HEK293 (cell line): ENCODE data around the gene GALNTL6.

ENCODE experiments used
- CTCF ChIA-PET: fragments of 350-600 bp; formaldehyde crosslinking; extraction: SDS; loops from one replicate; lab custom pipeline; 2021; ENCODE audit warnings: antibody characterized with exemption; lab: Yijun Ruan, JAX
- POLR2A ChIA-PET: fragments of 300-600 bp; formaldehyde crosslinking; extraction: SDS; loops from one replicate; lab custom pipeline; 2020; ENCODE audit warnings: antibody characterized with exemption, inconsistent platforms; lab: Yijun Ruan, JAX
- H3K27ac ChIP-seq: fragments of 200-500 bp; sonication (Bioruptor generic); 2 replicates; pipeline ENCODE4 v1.5.1; 2014; ENCODE audit warnings: low read depth, low read length, control low read depth, inconsistent platforms; ENCODE audit errors: extremely low read depth
- H3K36me3 ChIP-seq, 2 experiments: fragments of 200-500 bp in 1 of 2; sonication (Bioruptor generic) in 1 of 2; 1 replicate in 1 of 2; 2 replicates in 1 of 2; pipeline ENCODE4 v1.5.1; 2014 to 2017; ENCODE audit warnings: inconsistent platforms in 2 of 2, low read length in 2 of 2; ENCODE audit not compliant: control insufficient read depth in 2 of 2, insufficient read depth in 1 of 2
- H3K4me1 ChIP-seq: fragments of 200-500 bp; sonication (Bioruptor generic); 2 replicates; pipeline ENCODE4 v1.5.1; 2014; ENCODE audit warnings: mild to moderate bottlenecking, low read length, inconsistent platforms; ENCODE audit not compliant: control insufficient read depth, insufficient read depth
- H3K4me3 ChIP-seq: 2 replicates; pipeline ENCODE4 v1.5.1; 2011; ENCODE audit warnings: low read depth, mild to moderate bottlenecking, control low read depth, low read length, moderate library complexity
- H3K9me3 ChIP-seq: fragments of 200-500 bp; sonication (Bioruptor generic); 2 replicates; pipeline ENCODE4 v1.5.1; 2014; ENCODE audit warnings: low read depth, low read length, inconsistent platforms; ENCODE audit not compliant: control insufficient read depth, insufficient read depth
- CTCF ChIP-seq: fragments of 450-650 bp; formaldehyde crosslinking; IDR thresholded peaks from 2 replicates; pipeline ENCODE4 v1.5.1; 2016; ENCODE audit warnings: missing biosample characterization, missing genetic modification characterization
- EGR2 ChIP-seq: fragments of 450-650 bp; formaldehyde crosslinking; IDR thresholded peaks from 2 replicates; pipeline ENCODE4 v1.5.1; 2016; ENCODE audit warnings: low read depth, missing biosample characterization, missing genetic modification characterization
- FEZF1 ChIP-seq: fragments of 450-650 bp; formaldehyde crosslinking; IDR thresholded peaks from 2 replicates; pipeline ENCODE4 v1.5.1; 2016; ENCODE audit warnings: missing biosample characterization, missing genetic modification characterization
- GLI4 ChIP-seq: fragments of 450-650 bp; formaldehyde crosslinking; IDR thresholded peaks from 2 replicates; pipeline ENCODE4 v1.5.1; 2016; ENCODE audit warnings: missing biosample characterization, missing genetic modification characterization
- HIC1 ChIP-seq: fragments of 450-650 bp; formaldehyde crosslinking; IDR thresholded peaks from 2 replicates; pipeline ENCODE4 v1.5.1; 2016; ENCODE audit warnings: missing biosample characterization, missing genetic modification characterization
- KLF10 ChIP-seq: fragments of 450-650 bp; IDR thresholded peaks from 2 replicates; pipeline ENCODE4 v1.5.1; 2018; ENCODE audit warnings: missing biosample characterization, mild to moderate bottlenecking, missing genetic modification characterization
- YY1 ChIP-seq: fragments of 450-650 bp; formaldehyde crosslinking; IDR thresholded peaks from 2 replicates; pipeline ENCODE4 v1.5.1; 2018; ENCODE audit warnings: missing biosample characterization, missing genetic modification characterization
- YY2 ChIP-seq: fragments of 450-650 bp; formaldehyde crosslinking; IDR thresholded peaks from 2 replicates; pipeline ENCODE4 v1.5.1; 2016; ENCODE audit warnings: missing biosample characterization, missing genetic modification characterization
- ZBTB8A ChIP-seq: fragments of 450-650 bp; formaldehyde crosslinking; IDR thresholded peaks from 2 replicates; pipeline ENCODE4 v1.5.1; 2016; ENCODE audit warnings: missing biosample characterization, missing genetic modification characterization
- ZNF157 ChIP-seq: fragments of 450-650 bp; formaldehyde crosslinking; IDR thresholded peaks from 2 replicates; pipeline ENCODE4 v1.5.1; 2016; ENCODE audit warnings: missing biosample characterization, missing genetic modification characterization
- ZNF23 ChIP-seq: fragments of 450-650 bp; formaldehyde crosslinking; IDR thresholded peaks from 2 replicates; pipeline ENCODE4 v1.5.1; 2016; ENCODE audit warnings: missing biosample characterization, missing genetic modification characterization, borderline replicate concordance
- ZNF274 ChIP-seq, 2 experiments: fragments of 200-500 bp in 1 of 2; fragments of 450-650 bp in 1 of 2; sonication (Bioruptor generic) in 1 of 2; formaldehyde crosslinking in 1 of 2; IDR thresholded peaks; 2 replicates each; pipeline versions ENCODE4 v1.5.1 to v1.6.1; 2014 to 2016; ENCODE audit warnings: borderline replicate concordance in 1 of 2, inconsistent platforms in 1 of 2, low read length in 1 of 2, missing biosample characterization in 1 of 2, missing genetic modification characterization in 1 of 2
- ZNF324 ChIP-seq: fragments of 450-650 bp; formaldehyde crosslinking; IDR thresholded peaks from 2 replicates; pipeline ENCODE4 v1.5.1; 2016; ENCODE audit warnings: missing biosample characterization, missing genetic modification characterization
- ZNF394 ChIP-seq: fragments of 450-650 bp; formaldehyde crosslinking; IDR thresholded peaks from 2 replicates; pipeline ENCODE4 v1.5.1; 2016; ENCODE audit warnings: missing biosample characterization, missing genetic modification characterization, mild to moderate bottlenecking, moderate library complexity, borderline replicate concordance
- ZNF48 ChIP-seq: fragments of 450-650 bp; formaldehyde crosslinking; IDR thresholded peaks from 2 replicates; pipeline ENCODE4 v1.5.1; 2016; ENCODE audit warnings: missing biosample characterization, missing genetic modification characterization
- ZNF529 ChIP-seq: fragments of 450-650 bp; formaldehyde crosslinking; IDR thresholded peaks from 2 replicates; pipeline ENCODE4 v1.5.1; 2017; ENCODE audit warnings: missing genetic modification characterization, missing biosample characterization; ENCODE audit not compliant: insufficient replicate concordance
- ZNF548 ChIP-seq: fragments of 450-650 bp; formaldehyde crosslinking; IDR thresholded peaks from 2 replicates; pipeline ENCODE4 v1.5.1; 2016; ENCODE audit warnings: missing biosample characterization, missing genetic modification characterization
- ZNF571 ChIP-seq: fragments of 450-650 bp; formaldehyde crosslinking; IDR thresholded peaks from 2 replicates; pipeline ENCODE4 v1.5.0; 2017; ENCODE audit warnings: missing biosample characterization, missing genetic modification characterization
- ZNF623 ChIP-seq: fragments of 450-650 bp; formaldehyde crosslinking; IDR thresholded peaks from 2 replicates; pipeline ENCODE4 v1.5.1; 2016; ENCODE audit warnings: missing biosample characterization, missing genetic modification characterization
- ZNF626 ChIP-seq: fragments of 450-650 bp; sonication (Bioruptor Pico); formaldehyde crosslinking; IDR thresholded peaks from 2 replicates; pipeline ENCODE4 v1.5.1; 2018; ENCODE audit warnings: missing biosample characterization, missing genetic modification characterization, inconsistent platforms
- ZNF660 ChIP-seq: fragments of 450-650 bp; IDR thresholded peaks from 2 replicates; pipeline ENCODE4 v1.5.1; 2018; ENCODE audit warnings: missing biosample characterization, mild to moderate bottlenecking, missing genetic modification characterization
- ZNF747 ChIP-seq: fragments of 450-650 bp; formaldehyde crosslinking; IDR thresholded peaks from 2 replicates; pipeline ENCODE4 v1.5.1; 2016; ENCODE audit warnings: missing biosample characterization, missing genetic modification characterization
- TF ChIP-seq, protein P1 (sequence below): fragments of 450-650 bp; formaldehyde crosslinking; conservative IDR thresholded peaks from 2 replicates; pipeline ENCODE4 v1.5.1; 2016; ENCODE audit warnings: low read depth, missing biosample characterization, missing genetic modification characterization

Gene GALNTL6

DNA sequence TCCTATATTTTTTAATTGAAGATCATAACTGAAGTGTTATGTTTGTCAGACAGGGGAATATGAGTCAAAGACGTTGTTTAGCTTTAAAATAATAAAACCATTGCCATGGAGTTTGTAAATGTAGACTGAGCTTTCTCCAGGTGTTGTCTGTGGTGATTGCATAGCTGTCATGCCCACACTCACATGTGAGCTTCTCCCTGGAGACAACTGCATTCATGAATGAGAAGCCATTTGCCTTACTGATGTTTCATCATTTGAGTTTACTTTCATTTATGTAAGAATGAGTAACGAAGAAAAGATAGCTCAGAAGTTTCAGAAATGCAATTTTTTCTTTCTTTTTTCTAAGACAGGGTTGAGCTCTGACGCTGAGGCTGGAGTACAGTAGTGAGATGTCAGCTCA lies 339.1 kb downstream of the GALNTL6 start (continued):
- TF ChIP-seq, protein P1, sequence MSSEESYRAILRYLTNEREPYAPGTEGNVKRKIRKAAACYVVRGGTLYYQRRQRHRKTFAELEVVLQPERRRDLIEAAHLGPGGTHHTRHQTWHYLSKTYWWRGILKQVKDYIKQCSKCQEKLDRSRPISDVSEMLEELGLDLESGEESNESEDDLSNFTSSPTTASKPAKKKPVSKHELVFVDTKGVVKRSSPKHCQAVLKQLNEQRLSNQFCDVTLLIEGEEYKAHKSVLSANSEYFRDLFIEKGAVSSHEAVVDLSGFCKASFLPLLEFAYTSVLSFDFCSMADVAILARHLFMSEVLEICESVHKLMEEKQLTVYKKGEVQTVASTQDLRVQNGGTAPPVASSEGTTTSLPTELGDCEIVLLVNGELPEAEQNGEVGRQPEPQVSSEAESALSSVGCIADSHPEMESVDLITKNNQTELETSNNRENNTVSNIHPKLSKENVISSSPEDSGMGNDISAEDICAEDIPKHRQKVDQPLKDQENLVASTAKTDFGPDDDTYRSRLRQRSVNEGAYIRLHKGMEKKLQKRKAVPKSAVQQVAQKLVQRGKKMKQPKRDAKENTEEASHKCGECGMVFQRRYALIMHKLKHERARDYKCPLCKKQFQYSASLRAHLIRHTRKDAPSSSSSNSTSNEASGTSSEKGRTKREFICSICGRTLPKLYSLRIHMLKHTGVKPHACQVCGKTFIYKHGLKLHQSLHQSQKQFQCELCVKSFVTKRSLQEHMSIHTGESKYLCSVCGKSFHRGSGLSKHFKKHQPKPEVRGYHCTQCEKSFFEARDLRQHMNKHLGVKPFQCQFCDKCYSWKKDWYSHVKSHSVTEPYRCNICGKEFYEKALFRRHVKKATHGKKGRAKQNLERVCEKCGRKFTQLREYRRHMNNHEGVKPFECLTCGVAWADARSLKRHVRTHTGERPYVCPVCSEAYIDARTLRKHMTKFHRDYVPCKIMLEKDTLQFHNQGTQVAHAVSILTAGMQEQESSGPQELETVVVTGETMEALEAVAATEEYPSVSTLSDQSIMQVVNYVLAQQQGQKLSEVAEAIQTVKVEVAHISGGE (tag by site-specific recombination) = no peak
- no peak for TF ChIP-seq ZNF274 (IDR thresholded peaks at IDR 0.05; ENCODE audit: low read length)
- TF ChIP-seq ZNF274 (tag by site-specific recombination; IDR thresholded peaks at IDR 0.05; ENCODE audit: borderline replicate concordance) = no peak
- TF ChIP-seq YY2 (tag by site-specific recombination) = no peak
- no peak for TF ChIP-seq YY1
- TF ChIP-seq HIC1 (tag by site-specific recombination) = no peak
- no peak for TF ChIP-seq ZNF529 (tag by site-specific recombination)
- no peak for TF ChIP-seq EGR2 (tag by site-specific recombination)
- TF ChIP-seq FEZF1 (tag by site-specific recombination) = no peak
- no peak for TF ChIP-seq ZNF623

DNA sequence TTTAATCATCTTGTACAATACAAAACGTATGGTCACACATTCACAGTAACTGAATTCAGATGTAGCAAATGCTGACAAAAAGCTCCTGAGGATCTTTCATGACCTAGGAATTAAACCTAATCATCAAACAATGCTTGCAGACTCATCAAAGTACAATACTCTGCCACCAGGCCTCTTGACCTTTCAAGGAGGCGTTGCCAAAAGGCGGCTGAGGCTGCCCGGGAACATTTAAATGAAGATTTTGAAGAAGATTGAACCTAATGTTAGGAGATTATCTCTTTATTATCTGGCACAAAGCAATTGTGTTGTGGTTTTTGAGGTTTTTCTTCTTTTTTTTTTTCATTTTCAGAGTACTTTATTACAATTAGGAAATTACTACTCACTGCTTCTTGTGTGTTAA lies 340.5 kb downstream of the GALNTL6 start:
- H3K4me3 ChIP-seq = no peak overlapping the region
- POLR2A ChIA-PET = no interaction called here
- TF ChIP-seq ZNF324 (tag by site-specific recombination) = no peak
- no peak for TF ChIP-seq CTCF (tag by site-specific recombination)
- no peak for TF ChIP-seq ZNF571 (tag by site-specific recombination)
- no peak for TF ChIP-seq ZNF548 (tag by site-specific recombination)
- TF ChIP-seq ZNF626 (tag by site-specific recombination) = no peak
- no peak for TF ChIP-seq GLI4 (tag by site-specific recombination)
- no peak for TF ChIP-seq ZNF48
- TF ChIP-seq KLF10 = no peak
- TF ChIP-seq ZNF660 (tag by site-specific recombination) = no peak
- TF ChIP-seq ZNF157 (tag by site-specific recombination) = no peak
- no peak for TF ChIP-seq ZBTB8A (tag by site-specific recombination)
- no peak for TF ChIP-seq ZNF747
- no peak for TF ChIP-seq ZNF394
- TF ChIP-seq ZNF23 (tag by site-specific recombination) = no peak
- TF ChIP-seq, all 188 proteins: peak for 0
- Histone ChIP-seq H3K9me3 (no peaks in the 10 kb centered on the region), H3K36me3 (no peaks in the 10 kb centered on the region), H3K4me1 (no peaks in the 10 kb centered on the region; the same call in 1 of the 2 replicates), H3K27ac (no peak overlapping the region)
- CTCF ChIA-PET = interaction anchor here (0.8 kb wide), 1 partner anchor 49 kb away, joined by 3 read pairs; no protein-coding TSS in a partner anchor
